ENCODE data around the gene TBC1D1.
A peak's percentile ranks its signal among the peaks of the same experiment; 100 is the strongest.

The TBC1D1 gene

GRCh38 chr4:37873386-37873785 lies 17.5 kb upstream of the TBC1D1 start:
- Mint-ChIP-seq H3K4me3 (no peak overlapping the region), H3K4me1 (peaks cover 20% of the 10 kb centered on the region), H3K9me3 (no peaks in the 10 kb centered on the region), H3K36me3 (ENCODE audit: low read depth) (peaks cover 9% of the 10 kb centered on the region), H3K27ac (no peak overlapping the region), H3K27me3 (no peaks in the 10 kb centered on the region)
- no peak for DNase-seq
- ATAC-seq: peak; percentile 84

- no peak for ATAC-seq
- peaks cover 20% of the 10 kb centered on the region for H3K4me1 Mint-ChIP-seq
These were observed 14.7 kb upstream of the TBC1D1 start for GRCh38 chr4:37876156-37876555.

DNA sequence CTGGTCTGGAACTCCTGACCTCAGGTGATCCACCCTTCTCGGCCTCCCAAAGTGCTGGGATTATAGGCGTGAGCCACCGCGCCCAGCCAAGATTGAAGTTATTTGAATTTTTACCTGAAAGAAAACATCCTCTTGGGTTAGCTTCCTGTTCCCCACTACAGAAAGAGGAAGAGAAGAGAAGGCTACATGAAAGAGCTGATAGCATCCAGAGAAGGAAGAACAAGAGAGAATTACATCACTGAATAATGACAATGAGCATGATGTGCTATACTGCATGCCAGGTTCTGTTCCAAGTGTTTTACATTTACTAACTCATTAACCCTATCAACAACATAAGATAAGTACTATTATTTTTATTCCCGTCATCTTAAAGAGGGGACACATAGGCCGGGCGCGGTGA lies 11.5 kb upstream of the TBC1D1 start:
- DNase-seq: no peak
- Mint-ChIP-seq H3K9me3 (no peaks in the 10 kb centered on the region), H3K36me3 (ENCODE audit: low read depth) (no peaks in the 10 kb centered on the region), H3K4me3 (no peak overlapping the region), H3K27me3 (no peaks in the 10 kb centered on the region), H3K4me1 (no peaks in the 10 kb centered on the region), H3K27ac (no peak overlapping the region)
- ATAC-seq: no peak

More at GRCh38 chr4:37876156-37876555, 14.7 kb upstream of the TBC1D1 start:
- Mint-ChIP-seq H3K36me3 (ENCODE audit: low read depth) (peaks cover under 1% of the 10 kb centered on the region), H3K9me3 (no peaks in the 10 kb centered on the region), H3K27me3 (no peaks in the 10 kb centered on the region), H3K4me3 (no peak overlapping the region), H3K27ac (no peak overlapping the region)
- DNase-seq: no peak

- no peaks in the 10 kb centered on the region for H3K36me3 Mint-ChIP-seq (ENCODE audit: low read depth)
- H3K27ac Mint-ChIP-seq: no peak overlapping the region
- ATAC-seq (no peak), DNase-seq (no peak)
- H3K9me3 Mint-ChIP-seq: no peaks in the 10 kb centered on the region
- H3K27me3 Mint-ChIP-seq: no peaks in the 10 kb centered on the region
- peaks cover 10% of the 10 kb centered on the region for H3K4me1 Mint-ChIP-seq
- no peak overlapping the region for H3K4me3 Mint-ChIP-seq
These were observed 9.1 kb upstream of the TBC1D1 start for GRCh38 chr4:37881811-37882210.

DNA sequence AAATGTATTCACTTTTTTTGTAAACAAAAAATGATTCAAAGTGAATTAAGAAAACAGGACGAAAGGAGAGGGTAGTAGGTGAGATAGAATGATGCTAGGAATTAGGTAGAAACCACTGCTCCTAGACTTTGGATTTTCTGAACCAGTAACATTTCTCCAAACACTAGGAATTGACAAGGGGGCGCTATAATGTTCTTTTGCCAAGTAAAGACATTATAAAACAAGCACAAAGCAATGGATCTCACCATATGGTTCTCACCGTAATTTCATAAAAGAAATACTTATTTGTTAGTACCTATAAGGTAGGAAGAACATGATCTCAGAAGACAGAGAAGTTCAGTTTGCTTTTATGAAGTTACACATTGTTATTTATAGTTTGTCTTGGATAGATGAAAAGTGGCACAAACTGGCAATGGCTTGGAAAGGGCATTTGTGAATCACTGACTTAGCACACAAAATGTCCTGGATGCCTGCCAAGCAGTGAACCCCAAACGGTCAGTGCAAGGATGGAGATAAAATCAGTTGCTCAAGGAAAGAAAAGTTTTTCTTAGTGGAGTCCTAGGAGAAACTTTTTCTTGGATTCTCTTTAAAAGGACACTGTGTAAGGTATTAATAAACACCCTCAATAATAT lies 8.1 kb upstream of the TBC1D1 start:
- no peak for DNase-seq
- Mint-ChIP-seq H3K27ac (no peak overlapping the region), H3K9me3 (no peaks in the 10 kb centered on the region), H3K4me1 (peaks cover 10% of the 10 kb centered on the region), H3K4me3 (no peak overlapping the region), H3K27me3 (no peaks in the 10 kb centered on the region), H3K36me3 (ENCODE audit: low read depth) (no peaks in the 10 kb centered on the region)
- no peak for ATAC-seq

GRCh38 chr4:37884855-37885487 lies 5.9 kb upstream of the TBC1D1 start:
- no peaks in the 10 kb centered on the region for H3K36me3 Mint-ChIP-seq (ENCODE audit: low read depth)
- H3K4me3 Mint-ChIP-seq: peak overlapping the region; percentile 7
- H3K9me3 Mint-ChIP-seq: no peaks in the 10 kb centered on the region
- H3K27ac Mint-ChIP-seq: no peak overlapping the region
- peak; percentile 51 for ATAC-seq
- peaks cover 2% of the 10 kb centered on the region for H3K27me3 Mint-ChIP-seq
- DNase-seq: no peak
- H3K4me1 Mint-ChIP-seq: peaks cover 21% of the 10 kb centered on the region

GRCh38 chr4:37885496-37885895 lies 5.4 kb upstream of the TBC1D1 start:
- Mint-ChIP-seq H3K4me1 (peaks cover 24% of the 10 kb centered on the region), H3K27me3 (peaks cover 2% of the 10 kb centered on the region), H3K36me3 (ENCODE audit: low read depth) (no peaks in the 10 kb centered on the region), H3K4me3 (no peak overlapping the region), H3K9me3 (no peaks in the 10 kb centered on the region), H3K27ac (no peak overlapping the region)
- no peak for ATAC-seq
- DNase-seq: no peak

DNA sequence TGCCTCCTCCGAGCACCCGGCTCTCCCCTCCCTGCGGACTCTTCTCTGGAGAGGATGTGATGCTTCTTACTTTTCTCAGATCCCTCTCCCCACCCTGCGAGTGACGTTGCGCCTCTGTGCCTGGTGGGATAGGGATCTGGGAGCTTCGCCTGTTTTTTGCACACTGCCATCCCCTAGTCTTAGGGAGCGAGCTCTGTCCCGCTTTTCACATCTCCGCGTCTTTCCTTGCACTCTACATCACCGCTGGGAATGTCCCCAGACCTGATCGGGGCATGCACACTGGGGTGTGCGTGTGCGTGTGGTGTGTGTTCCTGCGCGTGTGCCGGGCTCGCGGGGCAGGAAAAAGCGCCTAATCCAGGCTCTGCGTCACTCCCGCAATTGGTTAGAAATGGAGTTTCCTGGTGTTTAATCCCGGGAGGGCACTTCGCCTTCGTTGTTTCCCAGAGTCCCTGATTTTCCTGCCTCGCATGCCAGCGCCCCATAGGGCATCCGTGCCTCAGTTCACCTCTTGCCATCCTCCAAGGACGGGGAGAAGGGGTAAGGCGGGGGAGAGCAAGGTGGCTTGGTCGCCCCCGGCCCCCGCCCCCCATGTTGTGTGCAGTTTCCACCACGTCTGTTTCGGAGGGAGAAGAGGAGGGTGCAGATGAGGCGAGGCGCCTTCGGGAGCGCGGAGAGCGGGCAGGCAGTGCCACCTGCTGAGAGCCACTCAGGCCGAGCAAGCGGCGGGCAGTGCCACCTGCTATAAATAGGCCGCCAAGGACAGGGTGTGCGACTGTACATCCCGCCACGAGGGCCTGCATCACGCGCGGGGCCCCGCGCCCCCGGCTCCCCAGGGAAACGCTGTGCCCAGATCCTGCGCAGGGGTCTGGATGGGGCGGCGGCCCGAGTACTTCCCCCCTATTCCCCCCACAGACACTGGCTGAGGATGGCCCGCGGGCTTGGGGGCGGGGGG lies 759 bp upstream of the TBC1D1 start:
- peak overlapping the region; percentile 85 for H3K4me3 Mint-ChIP-seq
- no peaks in the 10 kb centered on the region for H3K36me3 Mint-ChIP-seq (ENCODE audit: low read depth)
- no peak overlapping the region for H3K27ac Mint-ChIP-seq
- H3K27me3 Mint-ChIP-seq: peaks cover 2% of the 10 kb centered on the region
- no peaks in the 10 kb centered on the region for H3K9me3 Mint-ChIP-seq
- H3K4me1 Mint-ChIP-seq: peaks cover 50% of the 10 kb centered on the region
- ATAC-seq (peak; percentile 9), DNase-seq (peak; percentile 50)

- DNase-seq (peak; percentile 62), ATAC-seq (peak; percentile 66)
- H3K27me3 Mint-ChIP-seq: peaks cover 2% of the 10 kb centered on the region
- peak overlapping the region; percentile 95 for H3K27ac Mint-ChIP-seq
- H3K36me3 Mint-ChIP-seq (ENCODE audit: low read depth): no peaks in the 10 kb centered on the region
- H3K4me1 Mint-ChIP-seq: peaks cover 60% of the 10 kb centered on the region
- H3K4me3 Mint-ChIP-seq: peak overlapping the region; percentile 85
- H3K9me3 Mint-ChIP-seq: no peaks in the 10 kb centered on the region
These were observed 626 bp downstream of the TBC1D1 start for GRCh38 chr4:37891260-37892159.

DNA sequence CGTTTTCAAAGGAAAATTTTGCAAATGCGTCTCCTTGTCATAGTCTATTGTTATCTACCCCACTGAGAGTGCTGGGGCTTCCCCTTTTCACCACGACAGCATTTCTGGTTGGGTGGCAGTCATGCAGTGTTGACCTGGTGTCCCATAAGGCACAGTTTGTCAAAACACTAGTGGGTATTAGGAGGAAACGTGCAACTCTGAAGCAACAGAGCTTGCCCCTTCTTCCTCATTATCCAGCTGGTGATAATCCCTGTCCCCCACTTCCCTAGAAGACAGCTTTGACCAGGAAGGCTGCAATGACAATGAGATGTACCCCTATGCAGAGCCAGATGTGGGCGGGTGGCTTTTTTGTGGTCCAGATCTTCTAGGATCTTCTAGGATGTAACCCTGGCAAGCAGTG lies 1.8 kb downstream of the TBC1D1 start:
- Mint-ChIP-seq H3K27me3 (peaks cover 2% of the 10 kb centered on the region), H3K9me3 (no peaks in the 10 kb centered on the region), H3K27ac (peak overlapping the region; percentile 95), H3K4me1 (peaks cover 69% of the 10 kb centered on the region), H3K36me3 (ENCODE audit: low read depth) (no peaks in the 10 kb centered on the region), H3K4me3 (peak overlapping the region; percentile 85)
- peak; percentile 64 for DNase-seq
- peak; percentile 75 for ATAC-seq

GRCh38 chr4:37893164-37893563 lies 2.3 kb downstream of the TBC1D1 start:
- Mint-ChIP-seq H3K9me3 (no peaks in the 10 kb centered on the region), H3K4me1 (peaks cover 69% of the 10 kb centered on the region), H3K36me3 (ENCODE audit: low read depth) (no peaks in the 10 kb centered on the region), H3K4me3 (peak overlapping the region; percentile 85), H3K27me3 (peaks cover 2% of the 10 kb centered on the region), H3K27ac (peak overlapping the region; percentile 95)
- DNase-seq (no peak), ATAC-seq (no peak)

- Mint-ChIP-seq H3K27ac (no peak overlapping the region), H3K4me1 (peaks cover 63% of the 10 kb centered on the region)
These were observed 4.4 kb downstream of the TBC1D1 start for GRCh38 chr4:37895271-37895670.

GRCh38 chr4:37896206-37896860 lies 5.4 kb downstream of the TBC1D1 start:
- Mint-ChIP-seq H3K9me3 (no peaks in the 10 kb centered on the region), H3K4me3 (no peak overlapping the region), H3K27ac (no peak overlapping the region), H3K27me3 (no peaks in the 10 kb centered on the region), H3K36me3 (ENCODE audit: low read depth) (peaks cover 3% of the 10 kb centered on the region), H3K4me1 (peaks cover 64% of the 10 kb centered on the region)
- ATAC-seq (no peak), DNase-seq (no peak)

More at GRCh38 chr4:37895271-37895670, 4.4 kb downstream of the TBC1D1 start:
- Mint-ChIP-seq H3K4me3 (no peak overlapping the region), H3K9me3 (no peaks in the 10 kb centered on the region), H3K36me3 (ENCODE audit: low read depth) (peaks cover 3% of the 10 kb centered on the region), H3K27me3 (no peaks in the 10 kb centered on the region)
- DNase-seq: no peak
- no peak for ATAC-seq

Measured in activated naive CD8-positive, alpha-beta T cell treated with anti-CD3 and anti-CD28 coated beads, Interleukin-2, amount 50 U/mL, for 24 hours (primary cell).